ENCODE results near the gene TUBB4B. TPM values are rescaled to one million over a fixed set of nuclear protein-coding genes. Genes with fewer than 3 reads are reported as not detected.

Gene TUBB4B
- total RNA-seq, 1 experiment from 2014 or later = 180 TPM

- peaks cover 5% of the 10 kb centered on the region for H3K4me1 Mint-ChIP-seq (ENCODE audit: insufficient read depth, unreplicated experiment)
- CTCF ChIA-PET = interaction anchor here (1.2 kb wide), 1 partner anchor 12 kb away, joined by 3 read pairs; no protein-coding TSS in a partner anchor
- BruUV-seq (replicated peaks) = TSS peak; percentile 9
- no peaks in the 10 kb centered on the region for H3K9me3 Mint-ChIP-seq (ENCODE audit: unreplicated experiment)
- intact Hi-C loops (cut with micrococcal nuclease) = no loop called here
- no peak overlapping the region for H3K4me3 Mint-ChIP-seq (ENCODE audit: unreplicated experiment)
- DNase-seq (ENCODE audit: unreplicated experiment) = no peak
- no peaks in the 10 kb centered on the region for H3K27me3 Mint-ChIP-seq (ENCODE audit: insufficient read depth, unreplicated experiment)
- no peak for TF ChIP-seq CTCF (IDR thresholded peaks at IDR 0.05; ENCODE audit: unreplicated experiment)
- H3K36me3 Mint-ChIP-seq (ENCODE audit: insufficient read depth, unreplicated experiment) = peaks cover 12% of the 10 kb centered on the region
- POLR2A ChIA-PET = interaction anchor here (0.7 to 3.8 kb wide), 4 partner anchors 8 to 27 kb away, joined by 3 to 38 read pairs (median 4); partner anchors contain the start of genes NDOR1, RNF224, SSNA1 and TMEM203
- H3K27ac Mint-ChIP-seq (ENCODE audit: low read depth, unreplicated experiment) = no peak overlapping the region
Observed at GRCh38 chr9:137215196-137215986, 25.7 kb upstream of the TUBB4B start.

GRCh38 chr9:137216188-137216965, 24.7 kb upstream of the TUBB4B start:
- H3K9me3 Mint-ChIP-seq (ENCODE audit: unreplicated experiment) = no peaks in the 10 kb centered on the region
- intact Hi-C loops (cut with micrococcal nuclease) = no loop called here
- ChIA-PET CTCF (interaction anchor here (0.6 to 1.4 kb wide), 3 partner anchors 9 to 17 kb away, joined by 3 to 6 read pairs (median 3); no protein-coding TSS in a partner anchor), POLR2A (interaction anchor here (0.7 to 3.8 kb wide), 7 partner anchors 10 to 46 kb away, joined by 3 to 38 read pairs (median 5); partner anchors contain the start of genes ANAPC2, NDOR1, RNF224 and SSNA1)
- no peak overlapping the region for H3K4me3 Mint-ChIP-seq (ENCODE audit: unreplicated experiment)
- BruUV-seq (replicated peaks) = no TSS peak
- no peak overlapping the region for H3K27ac Mint-ChIP-seq (ENCODE audit: low read depth, unreplicated experiment)
- H3K27me3 Mint-ChIP-seq (ENCODE audit: insufficient read depth, unreplicated experiment) = no peaks in the 10 kb centered on the region
- no peak for DNase-seq (ENCODE audit: unreplicated experiment)
- no peak for TF ChIP-seq CTCF (IDR thresholded peaks at IDR 0.05; ENCODE audit: unreplicated experiment)
- peaks cover 5% of the 10 kb centered on the region for H3K4me1 Mint-ChIP-seq (ENCODE audit: insufficient read depth, unreplicated experiment)
- H3K36me3 Mint-ChIP-seq (ENCODE audit: insufficient read depth, unreplicated experiment) = peaks cover 12% of the 10 kb centered on the region

- intact Hi-C loops (cut with micrococcal nuclease) = no loop called here
- H3K9me3 Mint-ChIP-seq (ENCODE audit: unreplicated experiment) = no peaks in the 10 kb centered on the region
- peak; percentile 74 for DNase-seq (ENCODE audit: unreplicated experiment)
- peak overlapping the region; percentile 70 for H3K4me3 Mint-ChIP-seq (ENCODE audit: unreplicated experiment)
- no peaks in the 10 kb centered on the region for H3K27me3 Mint-ChIP-seq (ENCODE audit: insufficient read depth, unreplicated experiment)
- POLR2A ChIA-PET = interaction anchor here (0.7 to 3.8 kb wide), 7 partner anchors 12 to 134 kb away, joined by 3 to 38 read pairs (median 5); partner anchors contain the start of genes ANAPC2, NDOR1, SSNA1 and TMEM203
- BruUV-seq (replicated peaks) = no TSS peak
- H3K4me1 Mint-ChIP-seq (ENCODE audit: insufficient read depth, unreplicated experiment) = peaks cover 5% of the 10 kb centered on the region
- CTCF ChIA-PET = interaction anchor here (1.4 kb wide), 1 partner anchor 11 kb away, joined by 3 read pairs; no protein-coding TSS in a partner anchor
- no peak for TF ChIP-seq CTCF (IDR thresholded peaks at IDR 0.05; ENCODE audit: unreplicated experiment)
- H3K27ac Mint-ChIP-seq (ENCODE audit: low read depth, unreplicated experiment) = peak overlapping the region; percentile 60
- peaks cover 12% of the 10 kb centered on the region for H3K36me3 Mint-ChIP-seq (ENCODE audit: insufficient read depth, unreplicated experiment)
Observed at GRCh38 chr9:137217276-137218211, 23.5 kb upstream of the TUBB4B start.

Data from MCF 10A (cell line).